HepG2 (cell line): ENCODE measurements around the gene CD4. TPM values are rescaled to one million over a fixed set of nuclear protein-coding genes. Genes with fewer than 3 reads are reported as not detected.

Source experiments
- ARNT2 ChIP-seq: sonication (generic); formaldehyde crosslinking; IDR thresholded peaks from 2 replicates; pipeline ENCODE4 v1.8.0; 2022; ENCODE audit warnings: mild to moderate bottlenecking, low read depth, missing genetic modification reagents, moderate library complexity
- ATF7 ChIP-seq, 2 experiments: fragments of 450-650 bp in 1 of 2; sonication (generic) in 1 of 2; formaldehyde crosslinking in 1 of 2; IDR thresholded peaks; 2 replicates each; pipeline versions ENCODE4 v1.4.0 to v1.6.1; 2016 to 2020; ENCODE audit warnings: antibody characterized with exemption in 1 of 2, mild to moderate bottlenecking in 1 of 2, missing genetic modification reagents in 1 of 2
- FOXJ3 ChIP-seq: sonication (generic); formaldehyde crosslinking; IDR thresholded peaks from 2 replicates; pipeline ENCODE4 v1.4.0; 2020; ENCODE audit warnings: missing genetic modification reagents, mild to moderate bottlenecking, borderline replicate concordance
- HCFC1 ChIP-seq: fragments of 150-350 bp; IDR thresholded peaks from 2 replicates; pipeline ENCODE4 v1.6.1; 2014; ENCODE audit warnings: low read depth, low read length
- KAT2B ChIP-seq: fragments of 150-350 bp; IDR thresholded peaks from 2 replicates; pipeline ENCODE4 v1.6.1; 2014; ENCODE audit warnings: low read depth, low read length, borderline replicate concordance
- MIER3 ChIP-seq: IDR thresholded peaks from 2 replicates; pipeline ENCODE4 v1.6.1; 2016; ENCODE audit warnings: missing compliant biosample characterization, borderline replicate concordance
- NFIB ChIP-seq: sonication (generic); formaldehyde crosslinking; IDR thresholded peaks from 2 replicates; pipeline ENCODE4 v1.9.0; 2021; ENCODE audit warnings: missing genetic modification reagents, mild to moderate bottlenecking, borderline replicate concordance
- SOX13 ChIP-seq, 3 experiments: fragments of 450-650 bp in 1 of 3; sonication (generic) in 1 of 3; formaldehyde crosslinking in 1 of 3; IDR thresholded peaks in 2 of 3; conservative IDR thresholded peaks in 1 of 3; 2 replicates each; pipeline versions ENCODE4 v1.5.0 to v1.6.1; 2016 to 2020; ENCODE audit warnings: antibody characterized with exemption in 1 of 3, mild to moderate bottlenecking in 1 of 3, missing compliant biosample characterization in 1 of 3, missing genetic modification reagents in 1 of 3, moderate library complexity in 1 of 3
- ZFP90 ChIP-seq: sonication (generic); formaldehyde crosslinking; IDR thresholded peaks from 2 replicates; pipeline ENCODE4 v1.8.0; 2022; ENCODE audit warnings: missing genetic modification reagents, mild to moderate bottlenecking, inconsistent platforms, borderline replicate concordance
- ZNF33B ChIP-seq: sonication (generic); formaldehyde crosslinking; IDR thresholded peaks from 2 replicates; pipeline ENCODE4 v1.5.1; 2020; ENCODE audit warnings: mild to moderate bottlenecking, missing genetic modification reagents
- ZNF547 ChIP-seq: sonication (generic); formaldehyde crosslinking; IDR thresholded peaks from 2 replicates; pipeline ENCODE4 v1.5.1; 2020; ENCODE audit warnings: mild to moderate bottlenecking, missing genetic modification reagents
- ZNF552 ChIP-seq: sonication (generic); formaldehyde crosslinking; IDR thresholded peaks from 2 replicates; pipeline ENCODE4 v1.9.0; 2022; ENCODE audit warnings: missing genetic modification reagents, mild to moderate bottlenecking, borderline replicate concordance
- ZNF556 ChIP-seq: sonication (generic); formaldehyde crosslinking; IDR thresholded peaks from 2 replicates; pipeline ENCODE4 v1.4.0; 2020; ENCODE audit warnings: mild to moderate bottlenecking, missing genetic modification reagents, borderline replicate concordance
- ZNF607 ChIP-seq: sonication (generic); formaldehyde crosslinking; IDR thresholded peaks from 2 replicates; pipeline ENCODE4 v1.5.1; 2020; ENCODE audit warnings: missing genetic modification reagents, mild to moderate bottlenecking, borderline replicate concordance
- ZNF850 ChIP-seq: sonication (generic); formaldehyde crosslinking; conservative IDR thresholded peaks from 2 replicates; pipeline ENCODE4 v1.9.0; 2021; ENCODE audit warnings: mild to moderate bottlenecking, missing genetic modification reagents
- ZNF891 ChIP-seq: sonication (generic); formaldehyde crosslinking; IDR thresholded peaks from 2 replicates; pipeline ENCODE4 v1.5.0; 2020; ENCODE audit warnings: mild to moderate bottlenecking, missing genetic modification reagents
- polyA plus RNA-seq, 8 experiments: library from polyadenylated mRNA; depleted of rRNA in 3 of 8; stranded (reverse) in 7 of 8; unstranded in 1 of 8; fragments of >200 nt; fragmentation: Illumina TruSeq in 4 of 8; extraction: Trizol in 4 of 8; gene quantifications; 2 replicates each; pipeline versions ENCODE4 v1.2.1 to v1.2.3, GENCODE V29; 2011 to 2016; ENCODE audit warnings: low read depth in 4 of 8, missing spikeins in 1 of 8, mixed read lengths in 1 of 8; ENCODE audit not compliant: insufficient read depth in 1 of 8
- total RNA-seq, 5 experiments: library from RNA; depleted of rRNA; stranded (reverse); fragments of >200 nt; fragmentation: Illumina TruSeq; extraction: Trizol; gene quantifications; 2 replicates each; pipeline ENCODE4 v1.2.3, GENCODE V29; 2016; ENCODE audit warnings: low read depth in 1 of 5
- TF ChIP-seq, protein P1 (sequence below): IDR thresholded peaks from 2 replicates; pipeline ENCODE4 v1.6.1; 2016; ENCODE audit warnings: missing genetic modification reagents, missing compliant biosample characterization
- TF ChIP-seq, protein P2 (sequence below): sonication (generic); formaldehyde crosslinking; IDR thresholded peaks from 2 replicates; pipeline ENCODE4 v1.4.0; 2020; ENCODE audit warnings: missing genetic modification reagents, mild to moderate bottlenecking, borderline replicate concordance
- TF ChIP-seq, protein P3 (sequence below): sonication (generic); formaldehyde crosslinking; conservative IDR thresholded peaks from 2 replicates; pipeline ENCODE4 v1.4.0; 2020; ENCODE audit warnings: missing genetic modification reagents
- TF ChIP-seq, protein P4 (sequence below): sonication (generic); formaldehyde crosslinking; IDR thresholded peaks from 2 replicates; pipeline ENCODE4 v1.4.0; 2020; ENCODE audit warnings: mild to moderate bottlenecking, missing genetic modification reagents

CD4 gene
- total and polyA plus RNA-seq, 2 of the 13 experiments (the other 11 are each of a cell fraction or from before 2014, with no cell fraction given): 0.07 to 0.95 TPM

DNA sequence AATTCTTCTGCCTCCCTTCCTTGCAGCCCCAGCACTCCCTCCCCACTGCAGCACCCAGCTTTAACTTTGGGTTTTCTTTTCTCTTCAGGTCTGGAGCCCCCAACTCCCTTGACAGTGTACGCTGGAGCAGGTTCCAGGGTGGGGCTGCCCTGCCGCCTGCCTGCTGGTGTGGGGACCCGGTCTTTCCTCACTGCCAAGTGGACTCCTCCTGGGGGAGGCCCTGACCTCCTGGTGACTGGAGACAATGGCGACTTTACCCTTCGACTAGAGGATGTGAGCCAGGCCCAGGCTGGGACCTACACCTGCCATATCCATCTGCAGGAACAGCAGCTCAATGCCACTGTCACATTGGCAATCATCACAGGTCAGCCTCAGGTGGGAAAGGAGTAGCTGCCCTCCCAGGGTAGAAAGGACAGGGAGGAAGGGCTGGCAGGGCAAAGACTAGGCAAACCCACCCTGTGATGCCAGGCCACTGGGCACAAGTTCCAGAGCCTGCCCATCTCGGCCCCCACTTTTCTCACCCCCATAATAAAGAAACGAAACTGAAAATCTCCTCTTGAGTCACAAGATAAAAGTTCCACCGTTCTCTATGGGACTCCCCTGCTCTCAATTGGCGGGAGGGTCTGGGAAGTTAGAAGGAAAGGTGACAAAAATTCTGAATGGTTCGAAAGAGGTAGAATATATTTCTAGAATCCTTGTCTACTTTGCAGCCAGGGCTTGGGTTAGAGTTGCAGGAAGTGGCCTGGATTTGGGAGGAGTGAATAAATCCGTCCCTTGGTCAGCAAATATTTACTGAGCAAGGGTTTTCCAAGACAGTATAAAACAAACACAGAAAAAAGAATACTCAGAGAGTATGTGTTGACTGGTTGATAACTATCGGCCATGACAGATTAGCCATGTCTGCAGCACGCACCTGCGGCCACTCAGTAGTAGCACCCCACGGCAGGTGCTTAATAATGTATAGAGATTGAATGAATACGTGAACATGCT, 13.8 kb upstream of the CD4 start (continued):
- 0 out of 2 replicates have a peak, but pooled peaks have one; percentile 24 for TF ChIP-seq ZFP90 (CRISPR knock-in tag)
- TF ChIP-seq NFIB (CRISPR knock-in tag): no peak
- TF ChIP-seq HCFC1: no peak
- no peak for TF ChIP-seq ZNF607 (CRISPR knock-in tag)
- TF ChIP-seq ZNF850 (CRISPR knock-in tag): no peak
- TF ChIP-seq MIER3: peak; percentile 57; the same call in 1 of the 2 replicates
- TF ChIP-seq ATF7 (IDR thresholded peaks at IDR 0.05): no peak
- no peak for TF ChIP-seq ATF7 (CRISPR knock-in tag; IDR thresholded peaks at IDR 0.05)
- no peak for TF ChIP-seq ZNF552 (CRISPR knock-in tag)
- peak; percentile 54; the same call in 1 of the 2 replicates for TF ChIP-seq SOX13 (IDR thresholded peaks at IDR 0.05)
- TF ChIP-seq SOX13 (CRISPR knock-in tag; conservative IDR thresholded peaks at IDR 0.05 in 1 of 2, IDR thresholded peaks at IDR 0.05 in 1 of 2): peak in 1 of 2 experiments; percentile 82; a peak in 2 of 4 replicates
- TF ChIP-seq ZNF891 (CRISPR knock-in tag): no peak
- TF ChIP-seq, protein P1, sequence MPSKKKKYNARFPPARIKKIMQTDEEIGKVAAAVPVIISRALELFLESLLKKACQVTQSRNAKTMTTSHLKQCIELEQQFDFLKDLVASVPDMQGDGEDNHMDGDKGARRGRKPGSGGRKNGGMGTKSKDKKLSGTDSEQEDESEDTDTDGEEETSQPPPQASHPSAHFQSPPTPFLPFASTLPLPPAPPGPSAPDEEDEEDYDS (CRISPR knock-in tag): no peak
- TF ChIP-seq ZNF33B (CRISPR knock-in tag): no peak
- TF ChIP-seq, protein P2, sequence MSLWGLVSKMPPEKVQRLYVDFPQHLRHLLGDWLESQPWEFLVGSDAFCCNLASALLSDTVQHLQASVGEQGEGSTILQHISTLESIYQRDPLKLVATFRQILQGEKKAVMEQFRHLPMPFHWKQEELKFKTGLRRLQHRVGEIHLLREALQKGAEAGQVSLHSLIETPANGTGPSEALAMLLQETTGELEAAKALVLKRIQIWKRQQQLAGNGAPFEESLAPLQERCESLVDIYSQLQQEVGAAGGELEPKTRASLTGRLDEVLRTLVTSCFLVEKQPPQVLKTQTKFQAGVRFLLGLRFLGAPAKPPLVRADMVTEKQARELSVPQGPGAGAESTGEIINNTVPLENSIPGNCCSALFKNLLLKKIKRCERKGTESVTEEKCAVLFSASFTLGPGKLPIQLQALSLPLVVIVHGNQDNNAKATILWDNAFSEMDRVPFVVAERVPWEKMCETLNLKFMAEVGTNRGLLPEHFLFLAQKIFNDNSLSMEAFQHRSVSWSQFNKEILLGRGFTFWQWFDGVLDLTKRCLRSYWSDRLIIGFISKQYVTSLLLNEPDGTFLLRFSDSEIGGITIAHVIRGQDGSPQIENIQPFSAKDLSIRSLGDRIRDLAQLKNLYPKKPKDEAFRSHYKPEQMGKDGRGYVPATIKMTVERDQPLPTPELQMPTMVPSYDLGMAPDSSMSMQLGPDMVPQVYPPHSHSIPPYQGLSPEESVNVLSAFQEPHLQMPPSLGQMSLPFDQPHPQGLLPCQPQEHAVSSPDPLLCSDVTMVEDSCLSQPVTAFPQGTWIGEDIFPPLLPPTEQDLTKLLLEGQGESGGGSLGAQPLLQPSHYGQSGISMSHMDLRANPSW (CRISPR knock-in tag): no peak
- no peak for TF ChIP-seq ARNT2 (CRISPR knock-in tag)
- TF ChIP-seq KAT2B: no peak
- TF ChIP-seq FOXJ3: peak; percentile 85; the same call in 1 of the 2 replicates
- no peak for TF ChIP-seq ZNF547 (CRISPR knock-in tag)
- TF ChIP-seq, protein P3, sequence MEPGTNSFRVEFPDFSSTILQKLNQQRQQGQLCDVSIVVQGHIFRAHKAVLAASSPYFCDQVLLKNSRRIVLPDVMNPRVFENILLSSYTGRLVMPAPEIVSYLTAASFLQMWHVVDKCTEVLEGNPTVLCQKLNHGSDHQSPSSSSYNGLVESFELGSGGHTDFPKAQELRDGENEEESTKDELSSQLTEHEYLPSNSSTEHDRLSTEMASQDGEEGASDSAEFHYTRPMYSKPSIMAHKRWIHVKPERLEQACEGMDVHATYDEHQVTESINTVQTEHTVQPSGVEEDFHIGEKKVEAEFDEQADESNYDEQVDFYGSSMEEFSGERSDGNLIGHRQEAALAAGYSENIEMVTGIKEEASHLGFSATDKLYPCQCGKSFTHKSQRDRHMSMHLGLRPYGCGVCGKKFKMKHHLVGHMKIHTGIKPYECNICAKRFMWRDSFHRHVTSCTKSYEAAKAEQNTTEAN: 0 out of 2 replicates have a peak, but pooled peaks have one; percentile 39
- peak; percentile 40; the same call in 1 of the 2 replicates for TF ChIP-seq ZNF556 (CRISPR knock-in tag)
- TF ChIP-seq, protein P4, sequence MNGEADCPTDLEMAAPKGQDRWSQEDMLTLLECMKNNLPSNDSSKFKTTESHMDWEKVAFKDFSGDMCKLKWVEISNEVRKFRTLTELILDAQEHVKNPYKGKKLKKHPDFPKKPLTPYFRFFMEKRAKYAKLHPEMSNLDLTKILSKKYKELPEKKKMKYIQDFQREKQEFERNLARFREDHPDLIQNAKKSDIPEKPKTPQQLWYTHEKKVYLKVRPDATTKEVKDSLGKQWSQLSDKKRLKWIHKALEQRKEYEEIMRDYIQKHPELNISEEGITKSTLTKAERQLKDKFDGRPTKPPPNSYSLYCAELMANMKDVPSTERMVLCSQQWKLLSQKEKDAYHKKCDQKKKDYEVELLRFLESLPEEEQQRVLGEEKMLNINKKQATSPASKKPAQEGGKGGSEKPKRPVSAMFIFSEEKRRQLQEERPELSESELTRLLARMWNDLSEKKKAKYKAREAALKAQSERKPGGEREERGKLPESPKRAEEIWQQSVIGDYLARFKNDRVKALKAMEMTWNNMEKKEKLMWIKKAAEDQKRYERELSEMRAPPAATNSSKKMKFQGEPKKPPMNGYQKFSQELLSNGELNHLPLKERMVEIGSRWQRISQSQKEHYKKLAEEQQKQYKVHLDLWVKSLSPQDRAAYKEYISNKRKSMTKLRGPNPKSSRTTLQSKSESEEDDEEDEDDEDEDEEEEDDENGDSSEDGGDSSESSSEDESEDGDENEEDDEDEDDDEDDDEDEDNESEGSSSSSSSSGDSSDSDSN (CRISPR knock-in tag): no peak
